HUDEP-2 (cell line): ENCODE measurements around the gene GMDS.

Source experiments
- DNase-seq, 76 experiments: peaks; one replicate each; lab custom pipeline; 2025; ENCODE audit not compliant: unreplicated experiment in 76 of 76; lab: John Stamatoyannopoulos, UW

Gene GMDS

GRCh38 chr6:1796706-1797529 lies 448.5 kb downstream of the GMDS start:
- no peak for DNase-seq

GRCh38 chr6:1795910-1796309 lies 449.5 kb downstream of the GMDS start:
- DNase-seq: no peak

GRCh38 chr6:1792989-1793388 lies 452.4 kb downstream of the GMDS start:
- peak in 53 of 76 experiments; percentile 5 to 67 (median 39) for DNase-seq

- DNase-seq: no peak
Measured at GRCh38 chr6:1790684-1791083, 454.7 kb downstream of the GMDS start.

- DNase-seq: peak in 6 of 76 experiments; percentile 23 to 42 (median 30)
Measured at GRCh38 chr6:1789092-1789491, 456.3 kb downstream of the GMDS start.

- DNase-seq: no peak
Measured at GRCh38 chr6:1787894-1788293, 457.5 kb downstream of the GMDS start.

GRCh38 chr6:1786455-1787453 lies 458.7 kb downstream of the GMDS start:
- DNase-seq: no peak

- DNase-seq: no peak
Measured at GRCh38 chr6:1784422-1784884, 461.0 kb downstream of the GMDS start.

GRCh38 chr6:1781817-1782184 lies 463.6 kb downstream of the GMDS start:
- no peak for DNase-seq

GRCh38 chr6:1781152-1781816 lies 464.1 kb downstream of the GMDS start:
- DNase-seq: no peak

GRCh38 chr6:1780251-1780867 lies 465.0 kb downstream of the GMDS start:
- DNase-seq: no peak

GRCh38 chr6:1778686-1779235 lies 466.6 kb downstream of the GMDS start:
- DNase-seq: no peak

- DNase-seq: no peak
Measured at GRCh38 chr6:1777921-1778685, 467.3 kb downstream of the GMDS start.

GRCh38 chr6:1775441-1775840 lies 470.0 kb downstream of the GMDS start:
- DNase-seq: no peak

GRCh38 chr6:1774226-1774915 lies 471.0 kb downstream of the GMDS start:
- no peak for DNase-seq

GRCh38 chr6:1773700-1774099 lies 471.7 kb downstream of the GMDS start:
- DNase-seq: no peak

GRCh38 chr6:1770968-1771723 lies 474.3 kb downstream of the GMDS start:
- no peak for DNase-seq

- DNase-seq: no peak
Measured at GRCh38 chr6:1770435-1770843, 475.0 kb downstream of the GMDS start.
